ENCODE measurements around the gene TPSB2. TPM values are rescaled to one million over a fixed set of nuclear protein-coding genes. Genes with fewer than 3 reads are reported as not detected.

Gene TPSB2
- total RNA-seq, 4 donors from 2014 or later, result 10.5 to 158 (median 40.1) TPM

- WGBS, 2 donors, result 69 to 75% methylated on average over 29 to 32 of the region's 32 CpGs
- intact Hi-C loops (cut with DNase I; ENCODE audit: low total_unique reads), result no loop called here
- TF ChIP-seq POLR2A (IDR thresholded peaks at IDR 0.05) (no peak), CTCF (IDR thresholded peaks at IDR 0.05) (no peak)
- DNase-seq (ENCODE audit: low spot score in 2 of 2), result no peak
- H3K4me3 ChIP-seq (ENCODE audit: low read depth, poor library complexity, severe bottlenecking), result no peak overlapping the region
Observed at GRCh38 chr16:1262210-1262845, 32.3 kb upstream of the TPSB2 start.

GRCh38 chr16:1261131-1261892 is 31.3 kb upstream of the TPSB2 start:
- DNase-seq (ENCODE audit: low spot score in 2 of 2), result no peak
- TF ChIP-seq POLR2A (IDR thresholded peaks at IDR 0.05), result no peak
- TF ChIP-seq CTCF (IDR thresholded peaks at IDR 0.05), result no peak
- H3K4me3 ChIP-seq (ENCODE audit: low read depth, poor library complexity, severe bottlenecking), result no peak overlapping the region
- intact Hi-C loops (cut with DNase I; ENCODE audit: low total_unique reads), result no loop called here
- WGBS, 2 donors, result 5 to 14% methylated on average over 10 to 36 of the region's 47 CpGs

DNA sequence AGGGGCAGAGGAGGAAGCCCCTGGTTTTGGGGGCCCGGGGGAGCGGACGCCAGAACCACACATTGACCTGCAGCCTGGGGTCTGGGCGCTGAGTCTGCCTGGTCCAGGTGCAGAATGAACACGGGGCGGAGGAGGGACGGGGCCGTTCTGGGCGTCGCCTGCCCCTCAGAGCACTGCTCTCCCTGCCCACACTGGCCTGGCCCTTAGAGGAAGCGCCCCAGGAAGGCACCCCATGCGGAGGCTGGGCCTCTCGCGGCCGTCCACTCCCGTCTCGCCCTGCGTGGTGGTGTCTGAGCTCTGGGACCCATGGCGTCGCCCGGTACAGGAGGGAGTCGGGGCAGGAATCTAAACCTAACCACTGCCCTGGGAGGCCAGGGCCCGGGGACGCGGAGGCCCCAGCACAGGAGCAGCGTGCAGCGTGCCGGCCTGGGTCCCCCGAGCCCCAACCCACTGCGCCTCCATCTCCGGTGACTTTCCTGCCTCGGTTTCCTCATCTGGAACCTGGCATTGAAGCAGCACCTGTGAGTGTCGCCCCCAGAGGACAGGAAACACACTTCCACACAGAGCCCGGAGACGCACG is 30.2 kb upstream of the TPSB2 start:
- 62 to 70% methylated on average over 34 to 36 of the region's 36 CpGs for WGBS, 2 donors
- TF ChIP-seq POLR2A (IDR thresholded peaks at IDR 0.05), result no peak
- TF ChIP-seq CTCF (IDR thresholded peaks at IDR 0.05), result no peak
- H3K4me3 ChIP-seq (ENCODE audit: low read depth, poor library complexity, severe bottlenecking), result no peak overlapping the region
- no peak for DNase-seq (ENCODE audit: low spot score in 2 of 2)
- intact Hi-C loops (cut with DNase I; ENCODE audit: low total_unique reads), result no loop called here

GRCh38 chr16:1259760-1260068 is 29.7 kb upstream of the TPSB2 start:
- intact Hi-C loops (cut with DNase I; ENCODE audit: low total_unique reads), result no loop called here
- TF ChIP-seq POLR2A (IDR thresholded peaks at IDR 0.05) (no peak), CTCF (IDR thresholded peaks at IDR 0.05) (no peak)
- DNase-seq (ENCODE audit: low spot score in 2 of 2), result no peak
- no peak overlapping the region for H3K4me3 ChIP-seq (ENCODE audit: low read depth, poor library complexity, severe bottlenecking)
- WGBS, 2 donors, result 17 to 24% methylated on average over 10 to 11 of the region's 11 CpGs

DNA sequence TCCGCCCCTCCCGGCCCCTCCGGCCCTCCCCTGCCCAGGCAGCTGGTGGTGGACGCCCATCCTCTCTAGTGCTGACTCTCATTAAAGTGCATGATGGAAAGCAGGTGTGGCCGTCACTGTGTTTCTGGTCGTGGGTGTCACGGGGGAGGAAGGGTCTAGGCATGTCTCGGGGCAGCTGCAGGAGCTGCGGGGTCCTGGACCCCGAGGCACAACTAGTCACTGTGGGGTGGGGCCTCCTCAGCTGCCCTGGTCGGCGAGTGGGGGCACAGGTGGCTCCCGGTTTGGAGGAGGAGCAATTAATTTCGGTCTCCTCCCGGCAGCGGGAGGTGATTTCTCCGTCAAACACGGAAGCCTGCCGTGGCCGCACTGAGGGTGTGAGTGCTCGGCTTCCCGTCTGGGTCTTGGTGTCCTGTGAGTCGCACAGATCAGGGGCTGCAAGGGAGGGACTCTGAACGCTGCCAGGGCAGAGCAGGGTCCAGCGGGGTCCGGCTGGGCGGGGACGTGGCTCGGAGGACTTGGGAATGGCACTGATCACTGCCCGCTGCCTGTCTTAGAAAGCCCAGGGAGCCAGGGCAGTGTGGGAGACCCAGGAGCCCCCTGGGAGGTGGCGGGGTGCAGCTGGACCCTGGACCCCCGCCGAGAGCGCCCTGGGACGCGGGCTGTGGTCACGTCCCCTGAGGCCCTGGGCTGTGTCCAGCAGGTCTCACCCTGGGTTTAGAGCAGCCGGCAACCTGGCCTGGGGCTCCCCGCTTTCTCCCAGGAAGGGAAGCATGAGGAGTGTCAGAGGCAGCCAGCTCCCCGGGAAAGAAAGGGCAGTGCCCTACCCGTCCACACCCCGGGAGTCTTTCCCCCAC is 29.1 kb upstream of the TPSB2 start:
- no peak overlapping the region for H3K4me3 ChIP-seq (ENCODE audit: low read depth, poor library complexity, severe bottlenecking)
- intact Hi-C loops (cut with DNase I; ENCODE audit: low total_unique reads), result no loop called here
- TF ChIP-seq CTCF (IDR thresholded peaks at IDR 0.05) (no peak), POLR2A (IDR thresholded peaks at IDR 0.05) (no peak)
- no peak for DNase-seq (ENCODE audit: low spot score in 2 of 2)
- WGBS, 2 donors, result 4 to 8% methylated on average over 33 to 34 of the region's 42 CpGs

Measured in lower leg skin (tissue), 4 donors.